ENCODE data around the gene PEX5L.

DNA sequence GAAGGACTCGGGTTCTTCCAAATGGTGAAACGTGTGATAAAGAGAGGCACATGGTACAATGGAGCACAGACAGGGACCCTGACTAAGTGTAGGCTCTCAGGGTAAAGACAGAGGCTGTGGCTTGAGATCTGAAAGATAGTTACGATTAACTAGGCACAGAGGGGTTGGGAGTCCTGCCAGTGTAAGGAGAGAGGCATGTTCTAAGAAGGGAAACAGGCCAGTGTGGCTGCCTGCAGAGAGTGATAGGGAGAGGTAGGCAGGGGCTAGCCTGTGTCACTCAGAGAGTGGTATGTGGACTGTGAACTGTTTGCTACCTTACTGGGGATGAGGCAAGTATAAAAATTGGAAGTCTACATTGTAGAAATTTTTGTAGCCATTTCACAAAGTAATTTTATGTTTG, 109.5 kb downstream of the PEX5L start:
- TF ChIP-seq POLR2A (IDR thresholded peaks at IDR 0.05; ENCODE audit: low read depth, low read length) = no peak
- TF ChIP-seq EP300 (IDR thresholded peaks at IDR 0.05; ENCODE audit: borderline replicate concordance in 1 of 2, control insufficient read depth in 1 of 2, low read depth in 2 of 2, low read length in 2 of 2) = no peak
- no peak for TF ChIP-seq CBFB (IDR thresholded peaks at IDR 0.05; ENCODE audit: low read depth)
- TF ChIP-seq, protein P1, sequence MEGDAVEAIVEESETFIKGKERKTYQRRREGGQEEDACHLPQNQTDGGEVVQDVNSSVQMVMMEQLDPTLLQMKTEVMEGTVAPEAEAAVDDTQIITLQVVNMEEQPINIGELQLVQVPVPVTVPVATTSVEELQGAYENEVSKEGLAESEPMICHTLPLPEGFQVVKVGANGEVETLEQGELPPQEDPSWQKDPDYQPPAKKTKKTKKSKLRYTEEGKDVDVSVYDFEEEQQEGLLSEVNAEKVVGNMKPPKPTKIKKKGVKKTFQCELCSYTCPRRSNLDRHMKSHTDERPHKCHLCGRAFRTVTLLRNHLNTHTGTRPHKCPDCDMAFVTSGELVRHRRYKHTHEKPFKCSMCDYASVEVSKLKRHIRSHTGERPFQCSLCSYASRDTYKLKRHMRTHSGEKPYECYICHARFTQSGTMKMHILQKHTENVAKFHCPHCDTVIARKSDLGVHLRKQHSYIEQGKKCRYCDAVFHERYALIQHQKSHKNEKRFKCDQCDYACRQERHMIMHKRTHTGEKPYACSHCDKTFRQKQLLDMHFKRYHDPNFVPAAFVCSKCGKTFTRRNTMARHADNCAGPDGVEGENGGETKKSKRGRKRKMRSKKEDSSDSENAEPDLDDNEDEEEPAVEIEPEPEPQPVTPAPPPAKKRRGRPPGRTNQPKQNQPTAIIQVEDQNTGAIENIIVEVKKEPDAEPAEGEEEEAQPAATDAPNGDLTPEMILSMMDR (IDR thresholded peaks at IDR 0.05 in 2 of 3, conservative IDR thresholded peaks at IDR 0.05 in 1 of 3; ENCODE audit: control insufficient read depth in 2 of 3, extremely low read depth in 1 of 3, insufficient read depth in 1 of 3, low read depth in 3 of 3, low read length in 3 of 3) = no peak
- TF ChIP-seq RUNX3 (IDR thresholded peaks at IDR 0.05; ENCODE audit: low read length) = no peak
- TF ChIP-seq, protein P2, sequence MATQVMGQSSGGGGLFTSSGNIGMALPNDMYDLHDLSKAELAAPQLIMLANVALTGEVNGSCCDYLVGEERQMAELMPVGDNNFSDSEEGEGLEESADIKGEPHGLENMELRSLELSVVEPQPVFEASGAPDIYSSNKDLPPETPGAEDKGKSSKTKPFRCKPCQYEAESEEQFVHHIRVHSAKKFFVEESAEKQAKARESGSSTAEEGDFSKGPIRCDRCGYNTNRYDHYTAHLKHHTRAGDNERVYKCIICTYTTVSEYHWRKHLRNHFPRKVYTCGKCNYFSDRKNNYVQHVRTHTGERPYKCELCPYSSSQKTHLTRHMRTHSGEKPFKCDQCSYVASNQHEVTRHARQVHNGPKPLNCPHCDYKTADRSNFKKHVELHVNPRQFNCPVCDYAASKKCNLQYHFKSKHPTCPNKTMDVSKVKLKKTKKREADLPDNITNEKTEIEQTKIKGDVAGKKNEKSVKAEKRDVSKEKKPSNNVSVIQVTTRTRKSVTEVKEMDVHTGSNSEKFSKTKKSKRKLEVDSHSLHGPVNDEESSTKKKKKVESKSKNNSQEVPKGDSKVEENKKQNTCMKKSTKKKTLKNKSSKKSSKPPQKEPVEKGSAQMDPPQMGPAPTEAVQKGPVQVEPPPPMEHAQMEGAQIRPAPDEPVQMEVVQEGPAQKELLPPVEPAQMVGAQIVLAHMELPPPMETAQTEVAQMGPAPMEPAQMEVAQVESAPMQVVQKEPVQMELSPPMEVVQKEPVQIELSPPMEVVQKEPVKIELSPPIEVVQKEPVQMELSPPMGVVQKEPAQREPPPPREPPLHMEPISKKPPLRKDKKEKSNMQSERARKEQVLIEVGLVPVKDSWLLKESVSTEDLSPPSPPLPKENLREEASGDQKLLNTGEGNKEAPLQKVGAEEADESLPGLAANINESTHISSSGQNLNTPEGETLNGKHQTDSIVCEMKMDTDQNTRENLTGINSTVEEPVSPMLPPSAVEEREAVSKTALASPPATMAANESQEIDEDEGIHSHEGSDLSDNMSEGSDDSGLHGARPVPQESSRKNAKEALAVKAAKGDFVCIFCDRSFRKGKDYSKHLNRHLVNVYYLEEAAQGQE (IDR thresholded peaks at IDR 0.05; ENCODE audit: low read depth, low read length) = no peak
- TF ChIP-seq CHD1 (IDR thresholded peaks at IDR 0.05; ENCODE audit: low read depth, low read length) = no peak
- no peak for TF ChIP-seq EZH2 (IDR thresholded peaks at IDR 0.05; ENCODE audit: borderline replicate concordance, control insufficient read depth, low read depth, low read length)
- no peak for TF ChIP-seq BRCA1 (IDR thresholded peaks at IDR 0.05; ENCODE audit: low read depth, low read length)
- TF ChIP-seq NR2C1 (IDR thresholded peaks at IDR 0.05) = no peak
- TF ChIP-seq, protein P3, sequence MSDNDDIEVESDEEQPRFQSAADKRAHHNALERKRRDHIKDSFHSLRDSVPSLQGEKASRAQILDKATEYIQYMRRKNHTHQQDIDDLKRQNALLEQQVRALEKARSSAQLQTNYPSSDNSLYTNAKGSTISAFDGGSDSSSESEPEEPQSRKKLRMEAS (IDR thresholded peaks at IDR 0.05; ENCODE audit: low read depth, low read length) = no peak
- no peak for TF ChIP-seq MEF2B (IDR thresholded peaks at IDR 0.05; ENCODE audit: partially characterized antibody, poor library complexity, severe bottlenecking)
- no peak for TF ChIP-seq JUND (IDR thresholded peaks at IDR 0.05; ENCODE audit: low read depth, low read length)
